Non-pigmented ciliary epithelial cell (primary cell): Measurements from ENCODE around the gene SLC25A26.

Experiments
- DNase-seq: peaks from one replicate; pipeline ENCODE4 v3.0.0-alpha.2; 2010; ENCODE audit warnings: low read depth

The SLC25A26 gene

GRCh38 chr3:66396888-66397287, 176.1 kb downstream of the SLC25A26 start:
- DNase-seq: no peak

DNA sequence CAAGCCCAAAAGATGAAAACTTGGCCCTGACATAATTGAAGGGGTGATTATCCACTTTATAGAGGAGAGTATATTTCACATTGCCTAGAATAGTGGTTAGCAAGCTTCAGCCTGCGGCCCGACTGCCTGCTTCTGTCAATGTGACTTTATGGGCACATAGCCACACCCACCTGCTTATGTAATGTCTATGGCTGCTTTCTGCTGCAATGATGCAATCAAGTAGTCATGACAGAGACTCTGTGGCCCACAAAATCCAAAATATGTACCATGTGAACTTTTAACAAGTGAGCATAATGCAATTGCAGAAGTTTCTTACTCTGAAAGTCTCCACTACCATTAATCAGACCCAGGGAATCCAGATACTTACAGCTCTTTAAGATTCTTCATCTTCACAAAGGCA, 176.9 kb downstream of the SLC25A26 start:
- DNase-seq: no peak

GRCh38 chr3:66398228-66399025, 177.6 kb downstream of the SLC25A26 start:
- no peak for DNase-seq

- no peak for DNase-seq
Observed at GRCh38 chr3:66399529-66400232, 178.9 kb downstream of the SLC25A26 start.

- DNase-seq: no peak
Observed at GRCh38 chr3:66400411-66401156, 179.8 kb downstream of the SLC25A26 start.

- no peak for DNase-seq
Observed at GRCh38 chr3:66401157-66401550, 180.4 kb downstream of the SLC25A26 start.

GRCh38 chr3:66401675-66402491, 181.1 kb downstream of the SLC25A26 start:
- no peak for DNase-seq

DNA sequence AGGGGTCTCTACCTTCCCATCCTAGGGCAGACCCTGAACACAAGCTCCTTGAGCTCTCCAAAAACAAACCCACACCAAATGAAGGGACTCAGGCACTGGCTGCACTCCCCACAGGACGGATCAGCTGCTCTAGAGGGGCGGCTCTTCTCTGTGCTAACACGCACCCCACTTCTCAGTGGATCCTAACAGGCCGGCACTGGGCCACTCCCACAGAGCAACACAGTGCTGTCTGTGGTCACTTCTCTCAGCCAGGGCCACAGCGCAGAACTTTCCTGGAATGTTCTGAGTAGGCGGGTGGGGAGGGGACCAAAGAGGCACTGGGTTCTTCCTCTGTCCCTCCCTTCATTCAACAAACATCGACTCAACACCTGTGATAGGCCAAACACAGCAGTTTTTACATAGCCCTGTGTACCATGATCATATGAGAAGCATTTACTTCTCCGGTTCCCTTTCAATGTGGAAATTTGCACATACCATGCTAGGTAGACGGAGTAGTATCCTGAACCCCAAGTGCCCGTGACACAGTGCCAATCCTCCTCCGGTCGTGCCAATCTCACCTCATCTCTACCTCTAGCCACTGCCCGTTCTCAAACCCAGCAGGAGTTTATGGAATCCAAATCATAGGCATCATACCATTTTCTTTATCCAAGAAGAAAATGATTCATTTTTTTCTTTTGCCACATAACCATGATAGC, 181.9 kb downstream of the SLC25A26 start:
- no peak for DNase-seq

- DNase-seq: no peak
Observed at GRCh38 chr3:66403323-66403990, 182.7 kb downstream of the SLC25A26 start.

GRCh38 chr3:66404197-66404596, 183.4 kb downstream of the SLC25A26 start:
- DNase-seq: no peak

DNA sequence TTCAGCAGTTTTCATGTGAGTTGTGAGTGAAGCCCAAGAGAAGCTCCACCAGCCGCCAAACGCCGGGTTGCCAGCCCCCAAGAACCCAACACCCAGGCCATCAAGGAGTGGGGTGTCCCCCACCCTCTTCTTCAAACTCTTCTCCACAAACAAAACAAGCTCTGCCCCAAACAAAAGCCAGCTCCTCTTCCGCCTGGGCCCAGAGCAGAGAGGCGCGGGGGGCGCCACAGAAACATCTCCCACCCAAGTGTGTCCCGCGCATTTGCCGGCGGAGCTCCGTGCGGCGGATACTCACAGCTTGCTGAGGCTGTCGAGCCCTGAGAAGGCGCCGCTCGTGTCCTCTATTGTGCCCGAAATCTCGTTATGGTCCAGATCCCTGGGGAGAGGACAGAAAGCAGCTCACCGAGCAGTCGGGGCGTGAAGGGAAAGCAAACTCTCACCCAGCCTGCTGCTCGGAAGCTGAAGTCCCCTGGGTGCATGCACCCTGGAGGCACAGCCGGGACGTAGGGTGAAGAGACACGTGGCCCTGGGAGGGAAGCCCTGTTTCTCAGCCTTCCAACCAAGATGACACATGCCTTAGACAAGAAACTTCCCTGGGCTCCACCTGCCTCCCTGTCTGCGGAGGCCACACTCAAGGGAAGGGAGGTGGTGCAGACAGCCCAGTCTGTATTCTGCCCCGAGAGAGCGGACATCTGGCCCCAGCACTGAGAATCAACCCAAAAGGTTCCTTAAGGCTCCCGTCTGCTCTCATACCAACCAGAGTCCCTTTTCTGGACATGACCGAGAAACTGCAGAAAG, 184.3 kb downstream of the SLC25A26 start:
- DNase-seq: no peak

- DNase-seq: no peak
Observed at GRCh38 chr3:66405701-66406091, 184.9 kb downstream of the SLC25A26 start.

DNA sequence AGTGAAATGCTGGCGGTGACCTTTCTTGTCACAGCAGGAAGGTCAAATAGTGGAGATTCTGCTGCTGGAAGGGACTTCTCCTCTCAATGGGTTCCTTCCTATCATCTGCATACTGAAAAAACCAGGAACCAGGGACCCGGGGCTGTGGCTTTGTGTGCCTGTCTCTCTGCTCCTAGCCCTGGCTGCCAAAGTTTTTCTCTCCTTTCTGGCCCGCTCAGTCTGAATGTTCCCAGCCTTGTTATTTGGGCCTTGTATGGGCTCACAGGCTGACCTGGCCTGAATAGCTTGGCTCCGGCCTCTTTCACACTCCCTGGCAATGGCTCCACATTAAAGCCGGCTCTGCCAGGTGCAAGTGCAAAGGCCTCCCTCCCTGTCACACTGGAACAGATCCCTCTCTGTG, 185.4 kb downstream of the SLC25A26 start:
- DNase-seq: no peak

- no peak for DNase-seq
Observed at GRCh38 chr3:66406831-66407610, 186.2 kb downstream of the SLC25A26 start.

DNA sequence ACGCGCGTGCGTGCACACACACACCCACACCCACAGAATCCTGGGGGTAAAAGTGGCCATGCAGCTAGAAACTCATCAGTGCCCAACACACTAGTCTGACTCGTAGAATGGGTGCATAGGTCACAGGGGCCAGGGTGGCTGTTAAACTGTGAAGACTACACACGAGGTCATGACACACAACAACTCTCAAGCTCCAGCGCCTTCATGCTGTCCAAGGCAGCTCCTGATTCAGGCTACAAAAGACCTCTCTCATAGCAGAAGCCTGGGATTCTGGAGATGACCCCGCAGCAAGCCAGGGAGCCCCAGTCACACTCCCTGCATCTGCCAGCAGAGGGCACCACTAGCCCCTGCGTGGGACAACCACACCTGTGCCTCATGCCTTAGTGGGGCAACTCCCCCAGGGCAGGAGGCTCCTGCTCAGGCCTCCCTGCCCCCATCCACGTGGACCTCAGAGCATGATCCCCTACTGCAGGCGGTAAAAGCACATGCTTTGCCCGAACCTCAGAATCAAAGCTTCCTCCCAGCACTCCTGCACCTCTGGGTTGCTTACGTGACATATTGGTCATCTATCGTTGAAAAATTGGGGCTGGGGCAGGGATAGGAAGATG, 186.9 kb downstream of the SLC25A26 start:
- no peak for DNase-seq

GRCh38 chr3:66409771-66410754, 189.3 kb downstream of the SLC25A26 start:
- DNase-seq: no peak

GRCh38 chr3:66410976-66411375, 190.2 kb downstream of the SLC25A26 start:
- no peak for DNase-seq
